CD4-positive, alpha-beta T cell (primary cell): Measurements from ENCODE around the gene CDK8. TPM values are rescaled to one million over a fixed set of nuclear protein-coding genes. Genes with fewer than 3 reads are reported as not detected.

Experiments used
- ATAC-seq: fragments of 200-7000 bp; cut with Tn5 transposase; one replicate; pipeline ENCODE4 v1.10.0; 2022; ENCODE audit warnings: mild to moderate bottlenecking; ENCODE audit not compliant: poor library complexity
- CTCF ChIA-PET: fragments of 350-600 bp; sonication (Branson Sonifier 250); formaldehyde crosslinking; loops from one replicate; lab custom pipeline; 2021; ENCODE audit warnings: antibody characterized with exemption, inconsistent platforms; lab: Charles Lee
- POLR2A ChIA-PET: fragments of 350-600 bp; sonication (Branson Sonifier 250); formaldehyde crosslinking; loops from one replicate; lab custom pipeline; 2021; ENCODE audit warnings: antibody characterized with exemption, inconsistent platforms; lab: Charles Lee
- DNase-seq, 14 experiments: peaks; one replicate each; pipeline ENCODE4 v3.0.0-alpha.2; 2013 to 2020; ENCODE audit warnings: mixed read lengths in 2 of 14
- H3K27ac ChIP-seq, 2 donors: one replicate each; pipeline versions ENCODE4 v1.5.1 to v1.7.0; 2013; ENCODE audit warnings: low read length in 2 of 2, low read depth in 1 of 2, mild to moderate bottlenecking in 1 of 2
- H3K27me3 ChIP-seq, 2 experiments: 1 replicate in 1 of 2; 2 replicates in 1 of 2; pipeline versions ENCODE4 v1.6.1 to v1.7.0; 2013; ENCODE audit warnings: low read length in 2 of 2, control low read depth in 1 of 2, mild to moderate bottlenecking in 1 of 2, moderate library complexity in 1 of 2; ENCODE audit not compliant: insufficient read depth in 2 of 2, control insufficient read depth in 1 of 2
- H3K36me3 ChIP-seq: one replicate; pipeline ENCODE4 v1.6.1; 2013; ENCODE audit warnings: low read length, control low read depth; ENCODE audit not compliant: insufficient read depth
- H3K4me1 ChIP-seq: one replicate; pipeline ENCODE4 v1.6.1; 2013; ENCODE audit warnings: low read length, control low read depth; ENCODE audit not compliant: insufficient read depth
- H3K4me3 ChIP-seq: one replicate; pipeline ENCODE4 v1.5.1; 2013; ENCODE audit warnings: mild to moderate bottlenecking, low read length, moderate library complexity
- H3K9me3 ChIP-seq, 2 experiments: 1 replicate in 1 of 2; 2 replicates in 1 of 2; pipeline versions ENCODE4 v1.6.1 to v1.7.0; 2013; ENCODE audit warnings: low read length in 2 of 2, mild to moderate bottlenecking in 2 of 2, control low read depth in 1 of 2, moderate library complexity in 1 of 2; ENCODE audit not compliant: control insufficient read depth in 1 of 2, insufficient read depth in 1 of 2
- H3K27ac Mint-ChIP-seq: one replicate; pipeline ENCODE4 v1.8.0; 2020; ENCODE audit warnings: mixed read lengths
- H3K27me3 Mint-ChIP-seq: one replicate; pipeline ENCODE4 v1.8.0; 2021; ENCODE audit warnings: mixed read lengths
- H3K36me3 Mint-ChIP-seq: one replicate; pipeline ENCODE4 v1.8.0; 2021; ENCODE audit warnings: low read depth, mixed read lengths
- H3K4me1 Mint-ChIP-seq: one replicate; pipeline ENCODE4 v1.8.0; 2021; ENCODE audit warnings: low read depth, mixed read lengths
- H3K4me3 Mint-ChIP-seq: one replicate; pipeline ENCODE4 v1.8.0; 2020; ENCODE audit warnings: mild to moderate bottlenecking, mixed read lengths
- H3K9me3 Mint-ChIP-seq: one replicate; pipeline ENCODE4 v1.8.0; 2020; ENCODE audit warnings: mixed read lengths
- intact Hi-C, 2 experiments: fragments of 100-400 bp; cut with DNase I in 1 of 2; cut with micrococcal nuclease in 1 of 2; formaldehyde crosslinking; loops; one replicate each; pipeline versions ENCODE4 v1.15.1 to v1.9.0; 2023 to 2025; cut with DNase I, micrococcal nuclease
- total RNA-seq, 174 experiments: library from RNA in 2 of 174; stranded (reverse) in 2 of 174; gene quantifications; one replicate each; pipeline ENCODE4 v1.2.3 and lab custom pipeline; 2021 to 2026
- TF ChIP-seq, protein P1 (sequence below): fragments of 200-600 bp; IDR thresholded peaks from one replicate; pipeline ENCODE4 v1.8.0; 2022; ENCODE audit warnings: antibody characterized with exemption, mild to moderate bottlenecking

The CDK8 gene
- total RNA-seq, 2 experiments from 2014 or later = 6.0 to 6.7 TPM

DNA sequence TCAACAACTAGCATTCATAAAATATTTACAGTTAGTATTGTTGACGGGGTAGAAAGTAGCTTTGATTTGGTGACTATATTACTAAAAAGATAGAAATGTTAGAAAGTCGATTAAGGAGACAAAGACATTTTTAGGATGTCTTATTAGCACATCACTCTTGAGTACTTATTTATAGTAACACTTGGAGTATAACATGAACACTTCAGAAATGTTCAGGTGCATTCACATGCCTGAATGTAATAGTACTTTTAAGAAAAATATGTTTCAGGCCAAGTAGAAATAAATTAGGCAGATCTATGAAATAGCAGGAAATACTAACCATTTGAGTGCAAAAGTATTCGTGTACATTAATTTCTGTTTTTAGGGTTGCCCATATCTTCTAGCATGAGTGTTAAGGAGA is 70.4 kb downstream of the CDK8 start:
- Histone ChIP-seq H3K27me3 (no peaks in the 10 kb centered on the region), H3K4me3 (no peak overlapping the region), H3K36me3 (no peaks in the 10 kb centered on the region), H3K9me3 (no peaks in the 10 kb centered on the region), H3K27ac (no peak overlapping the region), H3K4me1 (no peaks in the 10 kb centered on the region)
- intact Hi-C loops = no loop called here
- TF ChIP-seq, protein P1, sequence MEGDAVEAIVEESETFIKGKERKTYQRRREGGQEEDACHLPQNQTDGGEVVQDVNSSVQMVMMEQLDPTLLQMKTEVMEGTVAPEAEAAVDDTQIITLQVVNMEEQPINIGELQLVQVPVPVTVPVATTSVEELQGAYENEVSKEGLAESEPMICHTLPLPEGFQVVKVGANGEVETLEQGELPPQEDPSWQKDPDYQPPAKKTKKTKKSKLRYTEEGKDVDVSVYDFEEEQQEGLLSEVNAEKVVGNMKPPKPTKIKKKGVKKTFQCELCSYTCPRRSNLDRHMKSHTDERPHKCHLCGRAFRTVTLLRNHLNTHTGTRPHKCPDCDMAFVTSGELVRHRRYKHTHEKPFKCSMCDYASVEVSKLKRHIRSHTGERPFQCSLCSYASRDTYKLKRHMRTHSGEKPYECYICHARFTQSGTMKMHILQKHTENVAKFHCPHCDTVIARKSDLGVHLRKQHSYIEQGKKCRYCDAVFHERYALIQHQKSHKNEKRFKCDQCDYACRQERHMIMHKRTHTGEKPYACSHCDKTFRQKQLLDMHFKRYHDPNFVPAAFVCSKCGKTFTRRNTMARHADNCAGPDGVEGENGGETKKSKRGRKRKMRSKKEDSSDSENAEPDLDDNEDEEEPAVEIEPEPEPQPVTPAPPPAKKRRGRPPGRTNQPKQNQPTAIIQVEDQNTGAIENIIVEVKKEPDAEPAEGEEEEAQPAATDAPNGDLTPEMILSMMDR = no peak
- H3K4me1 Mint-ChIP-seq = peaks cover 65% of the 10 kb centered on the region
- no peaks in the 10 kb centered on the region for H3K36me3 Mint-ChIP-seq
- CTCF ChIA-PET = no interaction called here
- H3K27ac Mint-ChIP-seq = no peak overlapping the region
- H3K9me3 Mint-ChIP-seq = no peaks in the 10 kb centered on the region
- POLR2A ChIA-PET = no interaction called here
- H3K4me3 Mint-ChIP-seq = no peak overlapping the region
- ATAC-seq (no peak), DNase-seq (no peak)
- no peaks in the 10 kb centered on the region for H3K27me3 Mint-ChIP-seq

GRCh38 chr13:26324867-26325266 is 70.9 kb downstream of the CDK8 start:
- peaks cover 68% of the 10 kb centered on the region for H3K4me1 Mint-ChIP-seq
- no peaks in the 10 kb centered on the region for H3K4me1 ChIP-seq
- no peak for ATAC-seq
- H3K9me3 Mint-ChIP-seq = no peaks in the 10 kb centered on the region
- no peaks in the 10 kb centered on the region for H3K9me3 ChIP-seq
- H3K4me3 ChIP-seq = no peak overlapping the region
- no peak overlapping the region for H3K27ac Mint-ChIP-seq
- intact Hi-C loops = no loop called here
- no peak for DNase-seq
- H3K27me3 Mint-ChIP-seq = no peaks in the 10 kb centered on the region
- no peaks in the 10 kb centered on the region for H3K27me3 ChIP-seq
- no peaks in the 10 kb centered on the region for H3K36me3 Mint-ChIP-seq
- no peak overlapping the region for H3K27ac ChIP-seq
- POLR2A ChIA-PET = no interaction called here
- TF ChIP-seq, protein P1 = no peak
- CTCF ChIA-PET = no interaction called here
- no peak overlapping the region for H3K4me3 Mint-ChIP-seq
- no peaks in the 10 kb centered on the region for H3K36me3 ChIP-seq

DNA sequence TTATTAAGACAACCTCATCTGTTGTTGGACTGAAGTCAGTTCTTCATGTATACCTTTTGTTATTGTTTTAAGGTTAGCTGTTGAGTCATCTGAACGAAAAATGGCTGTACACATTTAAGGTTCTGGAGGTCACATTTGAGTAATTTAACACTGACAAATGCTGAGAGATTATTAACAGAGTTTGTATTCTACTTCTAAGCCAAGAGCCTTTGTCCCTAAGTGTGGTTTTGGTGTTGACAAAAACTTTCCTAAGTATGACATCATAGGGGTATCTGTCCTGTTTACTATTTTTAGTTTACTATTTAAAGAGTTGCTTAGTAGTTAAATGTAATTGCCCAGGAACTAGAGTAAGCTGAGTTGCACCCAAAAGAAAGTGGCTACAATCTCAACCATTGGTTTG is 71.9 kb downstream of the CDK8 start:
- Mint-ChIP-seq H3K36me3 (peaks cover 6% of the 10 kb centered on the region), H3K9me3 (peaks cover 3% of the 10 kb centered on the region), H3K4me1 (peaks cover 71% of the 10 kb centered on the region), H3K27me3 (no peaks in the 10 kb centered on the region), H3K27ac (no peak overlapping the region), H3K4me3 (no peak overlapping the region)
- intact Hi-C loops = no loop called here
- Histone ChIP-seq H3K27ac (no peak overlapping the region), H3K36me3 (no peaks in the 10 kb centered on the region), H3K9me3 (no peaks in the 10 kb centered on the region), H3K4me3 (no peak overlapping the region), H3K27me3 (no peaks in the 10 kb centered on the region), H3K4me1 (no peaks in the 10 kb centered on the region)
- DNase-seq (no peak), ATAC-seq (no peak)
- CTCF ChIA-PET = no interaction called here
- TF ChIP-seq, protein P1 = no peak
- POLR2A ChIA-PET = no interaction called here
